Measurements from ENCODE around the gene IFT81. TPM values are rescaled to one million over a fixed set of nuclear protein-coding genes. Genes with fewer than 3 reads are reported as not detected.
"Not testable (repeated sequence)": the region's sequence is repeated elsewhere in the genome, so short reads cannot be mapped to it uniquely, and the experiment has no call there.

IFT81 gene
- total RNA-seq, 1 experiment from 2014 or later, result 8.5 TPM

DNA sequence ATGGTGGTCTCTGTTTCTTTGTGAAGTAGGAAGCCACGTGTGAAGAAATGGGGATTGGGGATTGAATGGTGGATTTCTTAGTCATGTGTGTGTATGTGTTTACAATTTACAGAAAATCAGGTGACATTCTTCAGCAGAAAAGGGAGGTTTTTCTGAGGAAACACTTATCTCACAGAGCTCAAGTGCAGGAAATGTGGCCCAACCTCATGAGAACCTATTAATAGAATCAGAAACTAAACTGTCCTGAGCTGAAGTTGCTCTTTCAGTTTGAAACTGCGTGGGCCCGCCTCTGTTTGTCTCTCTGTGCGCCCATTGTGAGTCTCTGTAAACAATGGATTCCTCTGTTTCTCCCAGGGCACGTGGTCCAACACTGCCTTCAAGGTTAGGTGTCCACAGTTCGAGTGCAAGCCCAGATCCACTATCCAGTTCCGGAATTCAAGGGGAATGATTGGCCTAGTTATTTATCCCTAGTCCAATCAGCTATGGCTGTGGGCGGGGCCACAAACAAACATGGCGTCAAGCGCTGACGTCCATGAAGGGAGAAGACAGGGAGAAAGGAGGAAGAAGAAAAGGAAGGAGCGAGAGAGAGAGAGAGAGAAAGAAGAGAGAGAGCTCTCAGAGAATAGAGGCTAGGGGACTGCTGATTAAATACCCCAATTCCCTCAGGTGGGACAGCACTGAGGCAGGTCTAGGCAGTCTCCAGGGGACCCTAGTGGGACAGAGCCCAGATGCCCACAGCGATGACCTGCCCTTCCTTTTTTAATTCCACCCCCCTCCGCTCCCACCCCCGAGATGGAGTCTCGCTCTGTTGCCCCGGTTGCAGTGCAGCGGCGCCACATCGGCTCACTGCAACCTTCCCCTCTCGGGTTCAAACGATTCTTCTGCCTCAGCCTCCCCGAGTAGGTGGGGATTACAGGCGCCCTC lies 44.4 kb upstream of the IFT81 start:
- intact Hi-C loops (cut with micrococcal nuclease), result no loop called here
- no peaks in the 10 kb centered on the region for H3K27me3 Mint-ChIP-seq (ENCODE audit: insufficient read depth, unreplicated experiment)
- TF ChIP-seq, protein P1, sequence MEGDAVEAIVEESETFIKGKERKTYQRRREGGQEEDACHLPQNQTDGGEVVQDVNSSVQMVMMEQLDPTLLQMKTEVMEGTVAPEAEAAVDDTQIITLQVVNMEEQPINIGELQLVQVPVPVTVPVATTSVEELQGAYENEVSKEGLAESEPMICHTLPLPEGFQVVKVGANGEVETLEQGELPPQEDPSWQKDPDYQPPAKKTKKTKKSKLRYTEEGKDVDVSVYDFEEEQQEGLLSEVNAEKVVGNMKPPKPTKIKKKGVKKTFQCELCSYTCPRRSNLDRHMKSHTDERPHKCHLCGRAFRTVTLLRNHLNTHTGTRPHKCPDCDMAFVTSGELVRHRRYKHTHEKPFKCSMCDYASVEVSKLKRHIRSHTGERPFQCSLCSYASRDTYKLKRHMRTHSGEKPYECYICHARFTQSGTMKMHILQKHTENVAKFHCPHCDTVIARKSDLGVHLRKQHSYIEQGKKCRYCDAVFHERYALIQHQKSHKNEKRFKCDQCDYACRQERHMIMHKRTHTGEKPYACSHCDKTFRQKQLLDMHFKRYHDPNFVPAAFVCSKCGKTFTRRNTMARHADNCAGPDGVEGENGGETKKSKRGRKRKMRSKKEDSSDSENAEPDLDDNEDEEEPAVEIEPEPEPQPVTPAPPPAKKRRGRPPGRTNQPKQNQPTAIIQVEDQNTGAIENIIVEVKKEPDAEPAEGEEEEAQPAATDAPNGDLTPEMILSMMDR (IDR thresholded peaks at IDR 0.05; ENCODE audit: unreplicated experiment), result no peak
- no peak for DNase-seq (ENCODE audit: unreplicated experiment)
- no peaks in the 10 kb centered on the region for H3K9me3 Mint-ChIP-seq (ENCODE audit: unreplicated experiment)
- peaks cover 5% of the 10 kb centered on the region for H3K4me1 Mint-ChIP-seq (ENCODE audit: insufficient read depth, unreplicated experiment)
- H3K4me3 Mint-ChIP-seq (ENCODE audit: unreplicated experiment), result no peak overlapping the region
- ChIA-PET POLR2A (interaction anchor here (0.5 kb wide), 1 partner anchor 21 kb away, joined by 3 read pairs; no protein-coding TSS in a partner anchor), CTCF (interaction anchor here (0.6 to 0.7 kb wide), 2 partner anchors 283 to 1251 kb away, joined by 3 read pairs; no protein-coding TSS in a partner anchor)
- no TSS peak for BruUV-seq (replicated peaks)
- H3K27ac Mint-ChIP-seq (ENCODE audit: low read depth, unreplicated experiment), result no peak overlapping the region
- H3K36me3 Mint-ChIP-seq (ENCODE audit: insufficient read depth, unreplicated experiment), result no peaks in the 10 kb centered on the region

DNA sequence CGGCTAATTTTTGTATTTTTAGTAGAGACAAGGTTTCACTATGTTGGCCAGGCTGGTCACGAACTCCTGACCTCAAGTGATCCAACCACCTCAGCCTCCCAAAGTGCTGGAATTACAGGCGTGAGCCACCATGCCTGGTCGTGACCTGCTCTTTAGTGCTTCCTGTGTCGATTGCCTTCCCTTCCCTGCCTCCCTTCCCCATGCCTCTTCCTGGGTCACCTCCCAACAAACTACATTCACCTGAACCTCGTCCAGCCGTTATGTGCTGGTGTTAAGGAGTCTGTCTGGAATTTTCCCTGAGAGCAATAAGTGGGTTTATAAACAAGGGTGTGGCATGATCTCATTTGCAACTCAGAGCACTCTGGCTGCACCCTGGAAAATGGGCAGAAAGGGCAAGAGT lies 43.7 kb upstream of the IFT81 start:
- BruUV-seq (replicated peaks), result no TSS peak
- H3K27me3 Mint-ChIP-seq (ENCODE audit: insufficient read depth, unreplicated experiment), result peaks cover 3% of the 10 kb centered on the region
- ChIA-PET POLR2A (interaction anchor here (0.5 kb wide), 1 partner anchor 21 kb away, joined by 3 read pairs; no protein-coding TSS in a partner anchor), CTCF (interaction anchor here (0.5 to 0.7 kb wide), 3 partner anchors 146 to 1251 kb away, joined by 3 read pairs; no protein-coding TSS in a partner anchor)
- H3K27ac Mint-ChIP-seq (ENCODE audit: low read depth, unreplicated experiment), result no peak overlapping the region
- intact Hi-C loops (cut with micrococcal nuclease), result no loop called here
- no peaks in the 10 kb centered on the region for H3K9me3 Mint-ChIP-seq (ENCODE audit: unreplicated experiment)
- TF ChIP-seq, protein P1 (IDR thresholded peaks at IDR 0.05; ENCODE audit: unreplicated experiment), result no peak
- no peak overlapping the region for H3K4me3 Mint-ChIP-seq (ENCODE audit: unreplicated experiment)
- H3K4me1 Mint-ChIP-seq (ENCODE audit: insufficient read depth, unreplicated experiment), result peaks cover 5% of the 10 kb centered on the region
- DNase-seq (ENCODE audit: unreplicated experiment), result no peak
- H3K36me3 Mint-ChIP-seq (ENCODE audit: insufficient read depth, unreplicated experiment), result no peaks in the 10 kb centered on the region

DNA sequence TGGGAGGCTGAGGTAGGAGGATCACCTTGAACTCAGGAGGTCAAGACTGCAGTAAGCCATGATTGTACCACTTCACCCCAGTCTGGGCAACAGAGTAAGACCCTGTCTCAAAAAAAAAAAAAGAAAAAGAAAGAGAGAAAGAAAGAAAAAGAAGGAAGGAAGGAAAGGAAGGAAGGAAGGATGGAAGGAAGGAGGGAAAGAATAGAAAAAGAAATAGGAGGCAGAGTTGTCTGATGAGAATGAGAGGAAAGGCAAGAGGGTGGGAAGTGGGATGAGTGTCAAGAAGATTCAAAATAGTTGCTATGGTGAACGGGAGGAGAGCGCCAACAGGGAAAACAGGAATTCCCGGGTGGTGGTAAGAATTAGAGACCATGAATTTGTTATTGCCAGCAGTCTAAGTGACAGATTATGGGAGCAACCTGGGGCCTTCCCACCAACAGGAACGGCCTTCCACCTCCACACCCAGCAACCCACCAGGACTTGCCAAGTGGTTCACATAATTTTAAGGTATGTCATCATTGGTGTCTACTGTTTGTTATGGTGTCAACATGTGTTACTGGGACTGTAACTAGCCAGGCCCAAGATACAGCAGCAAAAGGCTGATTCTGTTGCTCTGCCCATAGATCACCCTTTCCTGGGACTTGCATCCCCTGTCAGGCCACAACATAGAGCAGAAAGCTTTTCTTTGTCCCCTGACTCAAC lies 39.7 kb upstream of the IFT81 start:
- Mint-ChIP-seq H3K4me1 (ENCODE audit: insufficient read depth, unreplicated experiment) (peaks cover 5% of the 10 kb centered on the region), H3K9me3 (ENCODE audit: unreplicated experiment) (peaks cover 5% of the 10 kb centered on the region), H3K4me3 (ENCODE audit: unreplicated experiment) (no peak overlapping the region), H3K36me3 (ENCODE audit: insufficient read depth, unreplicated experiment) (no peaks in the 10 kb centered on the region), H3K27ac (ENCODE audit: low read depth, unreplicated experiment) (no peak overlapping the region), H3K27me3 (ENCODE audit: insufficient read depth, unreplicated experiment) (peaks cover 31% of the 10 kb centered on the region)
- BruUV-seq (replicated peaks), result no TSS peak
- intact Hi-C loops (cut with micrococcal nuclease), result no loop called here
- no peak for DNase-seq (ENCODE audit: unreplicated experiment)
- ChIA-PET CTCF (no interaction called here), POLR2A (interaction anchor here (0.6 kb wide), 1 partner anchor 411 kb away, joined by 3 read pairs; no protein-coding TSS in a partner anchor)
- TF ChIP-seq, protein P1 (IDR thresholded peaks at IDR 0.05; ENCODE audit: unreplicated experiment), result no peak

DNA sequence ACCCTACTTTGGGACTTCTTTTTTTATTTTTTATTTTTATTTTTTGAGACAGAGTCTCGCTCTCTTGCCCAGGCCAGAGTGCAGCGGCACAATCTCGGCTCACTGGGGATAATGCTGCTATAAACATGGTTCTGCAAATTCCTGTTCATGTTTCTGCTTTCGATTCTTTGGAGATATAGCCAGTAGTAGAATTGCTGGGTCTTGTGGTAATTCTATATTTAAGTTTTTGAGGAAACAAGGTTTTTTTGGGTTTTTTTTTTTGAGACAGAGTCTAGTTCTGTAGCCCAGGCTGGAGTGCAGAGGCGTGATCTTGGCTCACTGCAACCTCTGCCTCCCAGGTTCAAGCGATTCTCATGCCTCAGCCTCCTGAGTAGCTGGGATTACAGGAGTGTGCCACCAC lies 35.9 kb upstream of the IFT81 start:
- POLR2A ChIA-PET, CTCF ChIA-PET: not testable (repeated sequence)

More for the DNA sequence above, 35.9 kb upstream of the IFT81 start:
- DNase-seq (ENCODE audit: unreplicated experiment); H3K36me3 Mint-ChIP-seq (ENCODE audit: insufficient read depth, unreplicated experiment); H3K4me1 Mint-ChIP-seq (ENCODE audit: insufficient read depth, unreplicated experiment); H3K27ac Mint-ChIP-seq (ENCODE audit: low read depth, unreplicated experiment); intact Hi-C loops (cut with micrococcal nuclease); H3K4me3 Mint-ChIP-seq (ENCODE audit: unreplicated experiment); BruUV-seq (replicated peaks); H3K9me3 Mint-ChIP-seq (ENCODE audit: unreplicated experiment): not testable (repeated sequence)
- peaks cover 49% of the 10 kb centered on the region for H3K27me3 Mint-ChIP-seq (ENCODE audit: insufficient read depth, unreplicated experiment)
